Parathyroid adenoma (tissue), 2 donors: Measurements from ENCODE around the gene ARHGEF19.
A peak's percentile ranks its signal among the peaks of the same experiment; 100 is the strongest.
"Not testable (repeated sequence)": the region's sequence is repeated elsewhere in the genome, so short reads cannot be mapped to it uniquely, and the experiment has no call there.

Source experiments
- H2AFZ ChIP-seq: fragments of 300-600 bp; sonication (generic); one replicate; pipeline ENCODE4 v1.7.0; 2017; ENCODE audit warnings: antibody characterized with exemption, mild to moderate bottlenecking
- H3K27ac ChIP-seq: fragments of 300-600 bp; sonication (generic); one replicate; pipeline ENCODE4 v1.7.0; 2017
- H3K27me3 ChIP-seq: fragments of 300-600 bp; sonication (generic); one replicate; pipeline ENCODE4 v1.7.0; 2017; ENCODE audit warnings: low read length; ENCODE audit not compliant: control insufficient read depth, insufficient read depth
- H3K36me3 ChIP-seq: fragments of 300-600 bp; sonication (generic); one replicate; pipeline ENCODE4 v1.7.0; 2017; ENCODE audit warnings: low read length; ENCODE audit not compliant: control insufficient read depth, insufficient read depth
- H3K4me1 ChIP-seq: fragments of 300-600 bp; sonication (generic); one replicate; pipeline ENCODE4 v1.7.0; 2017; ENCODE audit warnings: control low read depth
- H3K4me2 ChIP-seq: fragments of 300-600 bp; sonication (generic); one replicate; pipeline ENCODE4 v1.7.0; 2017; ENCODE audit warnings: low read length
- H3K4me3 ChIP-seq: fragments of 300-600 bp; sonication (generic); one replicate; pipeline ENCODE4 v1.7.0; 2017; ENCODE audit warnings: low read depth, low read length
- H3K79me2 ChIP-seq: fragments of 300-600 bp; sonication (generic); one replicate; pipeline ENCODE4 v1.7.0; 2017; ENCODE audit warnings: control low read depth
- H3K9ac ChIP-seq: fragments of 300-600 bp; sonication (generic); one replicate; pipeline ENCODE4 v1.7.0; 2017; ENCODE audit warnings: mild to moderate bottlenecking
- H3K9me3 ChIP-seq: fragments of 300-600 bp; sonication (generic); one replicate; pipeline ENCODE4 v1.7.0; 2017; ENCODE audit warnings: low read length; ENCODE audit not compliant: control insufficient read depth
- TF ChIP-seq, protein P1 (sequence below): fragments of 300-600 bp; sonication (generic); IDR thresholded peaks from one replicate; pipeline ENCODE4 v1.7.0; 2017; ENCODE audit warnings: antibody characterized with exemption, mild to moderate bottlenecking
- donor health status: primary hyperparathyroidism.

ARHGEF19 gene

DNA sequence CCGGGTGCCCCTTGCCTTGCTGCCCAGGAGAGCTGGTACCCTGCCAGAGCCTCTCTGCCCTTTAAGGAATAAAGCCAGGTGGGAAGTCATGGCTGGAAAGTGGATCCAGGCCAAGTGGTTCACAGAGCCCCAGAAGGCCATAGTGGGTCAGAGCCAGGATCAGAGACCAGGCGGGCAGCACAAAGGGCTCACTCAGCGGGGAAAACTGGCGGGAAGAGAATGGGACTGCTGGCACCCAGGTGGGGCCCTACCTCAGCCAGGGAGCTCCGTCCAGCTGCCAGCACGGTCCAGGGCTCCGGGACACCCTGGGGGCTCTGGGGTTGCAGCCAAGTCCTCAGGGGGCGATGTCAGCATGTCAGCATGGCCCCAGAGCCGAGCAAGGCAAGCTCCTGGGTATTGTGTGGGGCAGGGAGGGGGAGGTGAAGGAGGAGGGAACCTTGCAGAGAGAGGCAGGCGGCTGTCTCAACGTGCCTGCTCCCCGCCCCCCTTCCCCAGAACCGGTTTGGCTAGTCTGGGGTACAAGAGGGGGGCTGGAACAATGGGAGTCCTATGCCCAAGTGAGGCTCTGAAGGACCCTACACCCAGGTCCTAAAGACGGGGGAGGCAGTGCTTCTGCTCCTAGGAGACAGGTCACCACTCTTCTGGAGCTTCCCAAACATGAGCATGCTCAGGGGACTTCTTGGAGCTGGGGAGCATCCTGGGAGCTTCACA, at the start of gene ARHGEF19:
Gene ARHGEF19, minus strand, starts transcription at position 402 of the 711 bp plus-strand sequence. CDS start 3,598 bp downstream, outside the sequence.
- Histone ChIP-seq H3K79me2 (no peaks in the 10 kb centered on the region), H3K9me3 (no peaks in the 10 kb centered on the region), H2AFZ (peak within 1 kb of the TSS; percentile 60), H3K4me3 (peak within 1 kb of the TSS; percentile 49), H3K9ac (no peak within 1 kb of the TSS), H3K4me1 (peaks cover 3% of the 10 kb centered on the region), H3K27ac (peak within 1 kb of the TSS; percentile 44), H3K27me3 (no peaks in the 10 kb centered on the region), H3K4me2 (peak within 1 kb of the TSS; percentile 75), H3K36me3 (no peaks in the 10 kb centered on the region)
- TF ChIP-seq, protein P1, sequence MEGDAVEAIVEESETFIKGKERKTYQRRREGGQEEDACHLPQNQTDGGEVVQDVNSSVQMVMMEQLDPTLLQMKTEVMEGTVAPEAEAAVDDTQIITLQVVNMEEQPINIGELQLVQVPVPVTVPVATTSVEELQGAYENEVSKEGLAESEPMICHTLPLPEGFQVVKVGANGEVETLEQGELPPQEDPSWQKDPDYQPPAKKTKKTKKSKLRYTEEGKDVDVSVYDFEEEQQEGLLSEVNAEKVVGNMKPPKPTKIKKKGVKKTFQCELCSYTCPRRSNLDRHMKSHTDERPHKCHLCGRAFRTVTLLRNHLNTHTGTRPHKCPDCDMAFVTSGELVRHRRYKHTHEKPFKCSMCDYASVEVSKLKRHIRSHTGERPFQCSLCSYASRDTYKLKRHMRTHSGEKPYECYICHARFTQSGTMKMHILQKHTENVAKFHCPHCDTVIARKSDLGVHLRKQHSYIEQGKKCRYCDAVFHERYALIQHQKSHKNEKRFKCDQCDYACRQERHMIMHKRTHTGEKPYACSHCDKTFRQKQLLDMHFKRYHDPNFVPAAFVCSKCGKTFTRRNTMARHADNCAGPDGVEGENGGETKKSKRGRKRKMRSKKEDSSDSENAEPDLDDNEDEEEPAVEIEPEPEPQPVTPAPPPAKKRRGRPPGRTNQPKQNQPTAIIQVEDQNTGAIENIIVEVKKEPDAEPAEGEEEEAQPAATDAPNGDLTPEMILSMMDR = no peak

DNA sequence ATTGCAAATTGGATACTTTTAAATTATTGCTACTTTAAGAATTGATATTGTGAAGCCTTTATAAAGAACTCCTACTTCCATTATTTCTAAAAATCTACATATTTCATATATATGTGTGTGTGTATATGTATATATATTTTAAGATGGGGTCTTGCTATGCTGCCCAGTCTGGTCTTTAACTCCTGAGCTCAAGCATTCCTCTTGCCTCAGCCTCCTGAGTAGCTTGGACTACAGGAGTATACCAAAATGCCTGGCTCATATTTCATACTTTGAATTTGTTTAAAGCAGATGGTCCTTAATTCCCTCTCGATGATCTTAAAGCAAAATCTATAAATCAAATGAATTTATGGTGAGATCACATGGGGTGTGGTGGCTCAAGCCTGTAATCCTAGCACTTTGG, 49.6 kb upstream of the ARHGEF19 start:
- Histone ChIP-seq H3K9me3 (no peaks in the 10 kb centered on the region), H3K36me3 (no peaks in the 10 kb centered on the region), H3K9ac (no peak overlapping the region), H2AFZ (no peak overlapping the region), H3K4me3 (no peak overlapping the region), H3K79me2 (peaks cover 2% of the 10 kb centered on the region), H3K4me1 (peaks cover 7% of the 10 kb centered on the region), H3K4me2 (no peak overlapping the region), H3K27me3 (no peaks in the 10 kb centered on the region), H3K27ac (no peak overlapping the region)
- TF ChIP-seq, protein P1 = no peak

DNA sequence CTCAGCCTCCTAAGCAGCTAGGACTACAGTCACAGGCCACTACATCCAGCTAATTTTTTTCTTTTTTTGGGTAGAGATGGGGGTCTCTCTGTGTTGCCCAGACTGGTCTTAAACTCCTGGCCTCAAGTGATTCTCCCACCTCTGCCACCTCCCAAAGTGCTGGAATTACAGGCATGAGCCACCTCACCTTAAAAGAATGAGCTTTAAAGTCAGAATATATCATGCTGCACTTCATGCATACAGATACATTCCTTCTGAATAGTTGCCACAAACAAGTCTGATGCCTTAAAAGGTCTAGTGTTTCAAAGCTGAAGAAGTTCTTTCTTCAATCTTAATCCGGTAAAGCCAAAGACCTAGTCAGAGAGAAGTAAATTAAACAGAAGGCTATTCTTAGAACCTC, 48.4 kb upstream of the ARHGEF19 start:
- H3K4me2 ChIP-seq = no peak overlapping the region
- no peaks in the 10 kb centered on the region for H3K9me3 ChIP-seq
- no peak overlapping the region for H2AFZ ChIP-seq
- TF ChIP-seq, protein P1 = no peak
- H3K4me3 ChIP-seq = no peak overlapping the region
- H3K4me1 ChIP-seq = no peaks in the 10 kb centered on the region
- peaks cover 2% of the 10 kb centered on the region for H3K79me2 ChIP-seq
- no peak overlapping the region for H3K9ac ChIP-seq
- no peak overlapping the region for H3K27ac ChIP-seq
- H3K27me3 ChIP-seq = no peaks in the 10 kb centered on the region
- H3K36me3 ChIP-seq = no peaks in the 10 kb centered on the region

DNA sequence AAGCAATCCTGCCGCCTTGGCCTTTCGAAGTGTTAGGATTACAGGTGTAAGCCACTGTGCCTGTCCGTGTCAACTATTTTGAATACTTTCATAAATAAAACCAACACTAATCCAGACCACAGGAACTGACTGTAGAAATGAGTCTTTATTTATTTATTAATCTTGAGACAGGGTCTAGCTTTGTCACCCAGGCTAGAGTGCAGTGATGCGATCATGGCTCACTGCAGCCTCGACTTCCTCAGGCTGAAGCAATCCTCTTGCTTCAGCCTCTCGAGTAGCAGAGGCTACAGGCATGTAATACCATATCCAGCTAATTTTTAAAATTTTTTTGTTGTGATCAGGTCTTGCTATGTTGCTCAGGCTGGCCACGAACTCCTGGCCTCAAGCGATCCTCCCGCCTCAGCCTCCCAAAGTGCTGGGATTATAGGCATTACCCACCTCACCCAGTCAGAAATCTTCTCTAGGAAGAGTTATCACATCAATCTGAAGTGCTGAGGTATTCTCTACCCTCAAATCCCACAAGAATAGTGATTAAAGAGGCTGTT, 46.2 kb upstream of the ARHGEF19 start:
- Histone ChIP-seq H3K27ac (no peak overlapping the region), H3K4me2 (no peak overlapping the region), H2AFZ (no peak overlapping the region), H3K9ac (no peak overlapping the region), H3K4me1 (no peaks in the 10 kb centered on the region), H3K4me3 (no peak overlapping the region), H3K79me2 (peaks cover 2% of the 10 kb centered on the region), H3K9me3 (no peaks in the 10 kb centered on the region), H3K36me3 (no peaks in the 10 kb centered on the region), H3K27me3 (no peaks in the 10 kb centered on the region)
- TF ChIP-seq, protein P1 = no peak

DNA sequence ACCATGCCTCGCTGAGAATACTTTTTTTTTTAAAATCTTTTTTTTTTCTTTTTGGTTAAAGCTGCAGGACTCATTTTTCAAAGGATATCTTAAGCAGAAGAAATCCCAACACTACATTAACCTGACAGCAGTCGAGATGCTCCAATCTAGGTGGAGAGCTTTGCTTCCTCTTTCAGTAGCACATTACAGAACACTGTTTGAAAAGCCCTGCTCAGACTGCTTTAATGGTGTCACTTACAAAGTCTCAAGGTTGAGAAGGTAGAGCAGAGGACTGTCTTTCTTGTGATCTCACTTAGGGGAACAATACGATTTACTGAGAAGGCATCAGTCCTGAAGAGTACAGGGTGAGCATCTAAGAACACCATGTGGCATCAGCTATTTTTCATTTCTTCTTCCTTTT, 45.5 kb upstream of the ARHGEF19 start:
- H3K4me2 ChIP-seq = no peak overlapping the region
- no peaks in the 10 kb centered on the region for H3K36me3 ChIP-seq
- H3K79me2 ChIP-seq = peaks cover 2% of the 10 kb centered on the region
- TF ChIP-seq, protein P1 = no peak
- H3K4me3 ChIP-seq = no peak overlapping the region
- no peaks in the 10 kb centered on the region for H3K27me3 ChIP-seq
- no peaks in the 10 kb centered on the region for H3K4me1 ChIP-seq
- H3K9me3 ChIP-seq = no peaks in the 10 kb centered on the region
- H3K27ac ChIP-seq = no peak overlapping the region
- no peak overlapping the region for H2AFZ ChIP-seq
- H3K9ac ChIP-seq = no peak overlapping the region

DNA sequence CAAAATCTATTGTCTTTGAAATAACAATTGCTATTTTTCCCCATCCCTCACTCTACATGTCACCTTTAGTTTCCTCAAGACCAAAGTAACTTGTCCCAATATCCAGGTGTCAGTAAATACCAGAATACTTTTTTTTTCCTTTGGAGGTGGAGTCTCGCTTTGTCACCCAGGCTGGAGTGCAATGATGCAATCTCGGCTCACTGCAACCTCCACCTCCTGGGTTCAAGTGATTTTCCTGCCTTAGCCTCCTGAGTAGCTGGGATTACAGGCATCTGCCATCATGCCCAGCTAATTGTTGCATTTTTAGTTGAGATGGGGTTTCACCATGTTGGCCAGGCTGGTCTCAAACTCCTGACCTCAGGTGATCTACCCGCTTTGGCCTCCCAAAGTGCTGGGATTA, 45.1 kb upstream of the ARHGEF19 start:
- not testable (repeated sequence) for H2AFZ ChIP-seq, H3K4me1 ChIP-seq, H3K36me3 ChIP-seq, H3K9ac ChIP-seq, H3K27me3 ChIP-seq, H3K27ac ChIP-seq, H3K79me2 ChIP-seq, H3K4me2 ChIP-seq, H3K4me3 ChIP-seq, H3K9me3 ChIP-seq
